ENCODE results near the gene PIEZO2.
"Not testable (repeated sequence)": the region's sequence is repeated elsewhere in the genome, so short reads cannot be mapped to it uniquely, and the experiment has no call there.

The PIEZO2 gene

DNA sequence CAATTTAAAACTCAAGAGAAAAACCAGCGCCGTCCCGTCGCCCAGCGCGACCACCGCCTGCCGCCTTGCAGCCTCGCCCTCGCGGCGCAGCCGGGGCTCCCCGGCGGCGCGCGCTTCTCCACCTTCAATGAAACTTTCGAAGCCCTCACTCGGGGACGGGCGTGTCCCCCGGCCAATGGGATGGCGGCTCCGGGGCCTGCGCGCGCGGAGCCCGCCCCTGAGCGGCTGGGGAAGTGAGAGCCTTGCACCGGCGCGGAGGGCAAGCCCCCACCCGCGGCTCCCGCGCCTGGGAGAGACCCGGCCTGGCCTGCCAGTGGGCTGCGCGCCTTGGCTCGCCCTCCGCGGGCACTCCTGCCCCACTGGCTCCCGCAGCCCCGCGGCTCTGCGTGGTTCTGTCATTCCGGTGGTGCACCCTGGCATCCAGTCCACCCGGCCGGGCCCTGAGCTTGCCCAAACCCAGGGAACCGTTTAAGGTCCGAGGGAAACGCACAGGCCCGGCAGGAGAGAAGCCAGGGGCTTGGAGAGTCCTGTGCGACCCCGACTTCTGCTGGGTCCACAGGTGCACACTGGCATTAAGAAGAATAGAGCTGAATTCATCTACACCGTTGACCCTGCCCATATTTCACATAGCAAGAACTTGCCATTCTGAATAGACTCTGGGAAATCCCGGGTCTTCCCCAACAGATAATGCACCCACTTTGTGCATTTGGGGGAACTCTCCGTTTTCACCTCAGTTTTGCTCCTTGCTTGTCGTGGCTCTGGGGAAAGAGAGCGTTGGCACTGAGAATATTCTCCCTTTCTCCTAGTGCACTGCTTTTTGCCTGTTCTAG, at the start of gene PIEZO2:
Gene PIEZO2 (minus strand): TSS at position 129 of the 830 bp plus-strand sequence. CDS start 981 bp downstream, outside the sequence.
- peak within 1 kb of the TSS; percentile 40; the same call in 1 of the 2 replicates for H3K4me3 ChIP-seq (ENCODE audit: low read length)
- TF ChIP-seq ZNF274 (IDR thresholded peaks at IDR 0.05; ENCODE audit: low read depth, low read length) = no peak

DNA sequence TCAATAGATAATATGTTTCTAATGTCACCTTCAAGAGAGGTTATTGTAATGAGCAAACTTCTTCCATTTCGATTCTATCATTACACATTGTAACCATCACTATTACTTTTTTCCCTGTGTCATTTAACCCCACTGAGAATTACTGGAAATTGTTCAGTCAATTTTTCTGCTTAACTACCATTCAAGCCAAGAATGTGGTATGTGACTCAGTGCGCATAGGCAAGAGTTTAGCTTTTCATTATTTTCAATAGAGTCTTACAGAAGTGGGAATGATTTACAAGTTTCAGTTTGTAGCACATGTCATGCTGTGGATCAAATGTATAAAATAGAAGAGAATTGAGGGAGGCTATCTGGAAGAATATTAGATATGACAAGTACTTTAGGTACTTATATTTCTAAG, 34.3 kb upstream of the PIEZO2 start:
- TF ChIP-seq ZNF274 (IDR thresholded peaks at IDR 0.05; ENCODE audit: low read depth, low read length) = no peak
- H3K4me3 ChIP-seq (ENCODE audit: low read length) = no peak overlapping the region

DNA sequence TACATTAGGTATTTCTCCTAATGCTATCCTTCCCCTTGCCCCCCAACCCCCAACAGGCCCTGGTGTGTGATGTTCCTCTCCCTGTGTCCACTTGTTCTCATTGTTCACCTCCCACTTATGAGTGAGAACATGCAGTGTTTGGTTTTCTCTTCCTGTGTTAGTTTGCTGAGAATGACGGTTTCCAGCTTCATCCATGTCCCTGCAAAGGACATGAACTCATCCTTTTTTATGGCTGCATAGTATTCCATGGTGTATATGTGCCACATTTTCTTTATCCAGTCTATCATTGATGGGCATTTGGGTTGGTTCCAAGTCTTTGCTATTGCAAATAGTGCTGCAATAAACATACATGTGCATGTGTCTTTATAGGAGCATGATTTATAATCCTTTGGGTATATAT, 32.3 kb upstream of the PIEZO2 start:
- H3K4me3 ChIP-seq (ENCODE audit: low read length) = not testable (repeated sequence)

DNA sequence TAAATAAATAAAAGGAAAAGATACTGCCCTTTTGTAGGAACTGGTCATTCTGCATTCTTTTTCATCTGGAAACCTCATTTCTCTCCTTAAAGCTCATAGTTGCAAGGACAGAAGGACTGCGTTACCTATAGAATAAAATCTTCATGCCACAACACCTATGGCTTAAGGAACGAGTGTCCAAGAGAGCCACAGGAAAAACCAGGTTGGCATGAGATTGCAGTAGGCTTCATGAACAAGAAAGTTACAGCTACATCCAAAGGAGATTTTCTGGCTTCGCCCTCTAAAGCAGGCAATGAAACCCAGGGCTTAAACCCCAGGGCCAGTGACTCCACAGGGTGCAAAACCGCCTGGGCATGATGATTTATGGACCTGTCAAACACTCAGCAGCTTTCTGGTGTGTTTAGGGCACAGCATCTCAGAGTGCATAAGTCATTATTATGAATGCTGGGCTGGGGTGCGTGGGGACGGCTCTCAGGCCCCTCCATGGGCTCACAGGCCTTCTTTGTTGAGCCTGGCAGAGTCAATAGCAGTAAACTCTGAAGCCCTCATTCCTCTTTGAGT, 30.7 kb upstream of the PIEZO2 start:
- no peak for TF ChIP-seq ZNF274 (IDR thresholded peaks at IDR 0.05; ENCODE audit: low read depth, low read length)

DNA sequence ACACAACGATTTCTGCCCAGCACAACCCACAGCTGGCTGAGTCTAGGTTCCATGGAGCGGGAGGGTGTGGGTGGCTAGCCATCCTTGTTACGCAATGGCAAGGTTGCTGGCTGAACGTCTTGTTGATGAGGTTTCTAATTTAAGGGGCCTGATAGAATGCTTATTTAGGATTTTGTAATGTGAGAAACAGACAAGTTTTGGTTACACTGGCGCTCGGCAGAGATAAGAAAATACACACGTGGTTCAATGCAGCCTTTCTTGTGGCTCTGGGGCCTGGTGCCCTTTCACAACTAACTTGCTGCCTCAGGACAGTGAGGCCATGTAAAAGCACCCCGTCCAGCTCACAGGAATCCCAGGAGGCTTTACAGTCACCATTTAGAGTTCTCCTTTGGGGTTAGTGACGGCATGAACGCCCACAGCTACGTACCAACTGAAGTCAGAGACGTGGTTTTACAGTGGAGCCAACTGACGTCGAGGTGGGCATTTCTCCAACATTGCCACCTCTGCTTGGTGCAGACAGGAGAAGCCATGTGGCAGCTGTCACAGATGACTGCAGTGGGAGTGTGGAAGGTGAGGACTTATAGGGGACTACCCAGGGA, 29.7 kb upstream of the PIEZO2 start:
- no peak for TF ChIP-seq ZNF274 (IDR thresholded peaks at IDR 0.05; ENCODE audit: low read depth, low read length)
- H3K4me3 ChIP-seq (ENCODE audit: low read length) = no peak overlapping the region

More for the DNA sequence above, 30.7 kb upstream of the PIEZO2 start:
- no peak overlapping the region for H3K4me3 ChIP-seq (ENCODE audit: low read length)

DNA sequence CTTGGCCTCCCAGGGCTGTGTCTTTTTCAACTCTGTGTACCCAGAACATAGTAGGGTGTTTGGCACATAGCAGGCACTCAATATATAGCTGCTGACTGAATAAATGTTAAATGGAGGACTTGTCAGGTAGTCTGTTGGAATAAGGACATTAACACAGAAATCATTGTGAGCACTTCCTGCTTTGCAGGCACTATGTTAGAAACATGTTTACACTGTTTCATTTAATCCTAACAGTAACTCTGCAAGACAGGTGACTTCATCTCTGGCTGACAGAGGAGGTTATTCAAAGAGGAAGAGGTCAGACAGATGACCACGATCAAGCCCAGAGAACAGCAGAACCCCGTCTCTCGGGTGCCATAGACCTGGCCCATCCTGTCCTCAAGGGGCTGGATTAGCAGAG, 28.0 kb upstream of the PIEZO2 start:
- no peak overlapping the region for H3K4me3 ChIP-seq (ENCODE audit: low read length)
- TF ChIP-seq ZNF274 (IDR thresholded peaks at IDR 0.05; ENCODE audit: low read depth, low read length) = no peak

DNA sequence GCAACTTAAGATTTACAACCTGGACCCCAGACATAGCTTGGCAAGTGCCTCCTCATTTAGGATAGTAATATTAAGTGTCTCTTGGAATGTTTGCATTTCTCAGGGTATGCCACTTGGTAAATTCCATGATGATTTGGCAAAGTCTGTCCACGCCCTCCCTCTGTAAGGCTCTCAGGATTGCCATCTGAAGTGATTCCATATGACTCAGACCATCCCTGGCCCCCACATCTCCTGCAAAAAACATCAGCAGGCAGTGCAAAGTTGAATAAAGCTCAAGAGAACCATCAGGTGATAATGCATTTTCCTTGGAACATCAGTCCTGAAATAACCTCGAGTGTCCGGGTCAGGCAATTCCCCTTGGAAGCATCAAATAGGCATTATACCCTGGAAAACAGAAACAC, 27.1 kb upstream of the PIEZO2 start:
- TF ChIP-seq ZNF274 (IDR thresholded peaks at IDR 0.05; ENCODE audit: low read depth, low read length) = no peak
- no peak overlapping the region for H3K4me3 ChIP-seq (ENCODE audit: low read length)

DNA sequence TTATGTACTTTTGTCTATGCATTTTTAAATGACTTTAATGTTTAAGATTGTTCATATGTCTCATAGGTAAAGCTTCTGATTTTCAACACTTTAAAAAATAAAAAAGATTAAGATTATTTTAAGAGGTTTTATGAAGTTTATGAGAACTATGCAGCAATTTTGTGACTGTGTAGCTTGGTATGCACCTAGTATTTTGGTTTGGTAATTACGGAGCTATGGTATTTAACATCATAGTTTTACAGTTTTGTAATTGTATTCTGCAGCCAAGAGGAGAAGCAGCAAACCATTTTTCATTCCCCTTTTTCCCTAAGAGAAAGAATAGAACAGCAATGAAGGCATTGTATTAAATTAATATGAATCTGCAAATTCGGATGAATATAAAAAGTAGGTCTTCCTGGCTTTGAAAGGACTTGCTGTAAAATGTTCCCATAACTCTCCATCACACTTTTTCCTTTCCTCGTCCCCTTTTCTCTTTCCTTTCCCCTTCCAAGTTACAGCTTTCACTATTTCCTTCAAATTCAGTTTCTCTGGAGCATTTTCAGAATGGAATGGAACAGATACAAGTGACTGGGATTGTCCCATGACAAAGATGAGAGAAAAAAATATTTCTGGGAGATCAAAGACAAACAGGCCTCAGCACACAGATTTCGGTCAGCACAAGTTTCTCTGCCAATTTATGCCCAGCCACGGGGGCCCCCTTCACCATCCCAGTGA, 26.1 kb upstream of the PIEZO2 start:
- no peak overlapping the region for H3K4me3 ChIP-seq (ENCODE audit: low read length)
- TF ChIP-seq ZNF274 (IDR thresholded peaks at IDR 0.05; ENCODE audit: low read depth, low read length) = no peak

DNA sequence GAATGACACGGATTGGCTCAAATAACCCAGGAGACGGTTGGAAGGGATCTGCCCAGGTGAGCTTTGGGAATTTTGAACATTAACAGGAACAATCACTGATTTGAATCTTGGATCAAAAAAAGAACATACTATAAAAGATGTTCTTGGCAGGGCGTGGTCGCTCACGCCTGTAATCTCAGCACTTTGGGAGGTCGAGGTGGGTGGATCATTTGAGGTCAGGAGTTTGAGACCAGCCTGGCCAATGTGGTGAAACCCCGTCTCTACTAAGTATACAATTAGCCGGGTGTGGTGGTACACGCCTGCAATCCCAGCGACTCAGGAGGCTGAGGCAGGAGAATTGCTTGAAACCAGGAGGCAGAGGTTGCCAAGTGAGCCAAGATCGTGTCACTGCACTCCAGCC, 24.8 kb upstream of the PIEZO2 start:
- H3K4me3 ChIP-seq (ENCODE audit: low read length) = not testable (repeated sequence)

DNA sequence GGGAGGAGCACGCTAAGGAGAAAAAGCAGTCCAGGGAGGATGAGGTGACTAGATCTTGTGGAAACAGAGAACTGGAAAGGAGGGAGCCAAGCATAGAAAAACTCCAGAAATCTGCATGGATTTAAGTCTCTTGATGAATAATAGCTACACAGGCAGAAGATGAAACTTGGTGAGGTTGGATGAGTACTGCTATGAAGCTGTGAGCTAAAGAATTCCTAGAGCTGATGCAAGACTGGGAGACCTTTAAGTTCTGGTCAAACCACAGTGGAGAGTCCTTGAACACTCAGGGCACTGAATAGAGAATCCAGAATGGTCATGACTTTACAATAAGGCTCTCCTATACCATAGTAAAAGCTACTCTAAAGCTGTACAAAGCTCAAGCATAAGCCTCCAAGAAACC, 18.4 kb upstream of the PIEZO2 start:
- no peak for TF ChIP-seq ZNF274 (IDR thresholded peaks at IDR 0.05; ENCODE audit: low read depth, low read length)
- no peak overlapping the region for H3K4me3 ChIP-seq (ENCODE audit: low read length)

DNA sequence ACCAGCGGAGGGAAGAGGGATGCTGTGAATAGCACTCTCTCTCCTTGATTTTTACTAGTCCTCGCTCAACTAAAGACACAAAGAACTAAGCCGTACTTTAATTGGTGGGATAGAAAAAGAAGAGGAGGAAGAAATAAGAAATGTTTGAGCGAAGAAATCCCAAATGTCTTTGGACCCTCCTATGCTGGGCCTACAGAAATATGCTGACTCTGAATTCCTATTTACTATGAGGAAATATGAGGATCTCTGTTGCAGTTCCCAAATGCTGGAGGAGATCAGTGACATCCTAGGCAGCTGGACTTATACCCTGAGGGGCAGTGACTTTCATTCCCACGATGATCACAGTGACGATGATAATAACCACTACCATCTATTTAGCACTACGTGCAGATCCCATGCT, 16.6 kb upstream of the PIEZO2 start:
- H3K4me3 ChIP-seq (ENCODE audit: low read length) = no peak overlapping the region
- no peak for TF ChIP-seq ZNF274 (IDR thresholded peaks at IDR 0.05; ENCODE audit: low read depth, low read length)

DNA sequence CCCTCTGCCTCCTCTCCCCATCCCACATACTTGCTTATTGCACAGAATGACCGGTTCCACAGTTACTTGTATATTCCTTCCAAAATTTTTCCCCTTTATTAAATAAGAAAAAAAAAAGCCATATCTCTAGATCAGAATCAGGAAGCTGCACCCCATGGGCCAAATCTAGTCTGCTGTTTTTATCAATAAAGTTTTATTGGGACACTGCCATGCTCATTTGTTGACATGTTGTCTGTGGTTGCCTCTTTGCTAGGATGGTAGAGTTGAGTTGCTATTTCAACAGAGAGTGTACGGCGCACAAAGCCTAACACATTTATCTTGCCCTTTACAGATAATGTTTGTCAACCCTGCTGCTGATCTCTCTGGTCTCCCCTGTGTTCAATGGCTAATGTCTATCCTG, 15.8 kb upstream of the PIEZO2 start:
- TF ChIP-seq ZNF274 (IDR thresholded peaks at IDR 0.05; ENCODE audit: low read depth, low read length) = no peak

DNA sequence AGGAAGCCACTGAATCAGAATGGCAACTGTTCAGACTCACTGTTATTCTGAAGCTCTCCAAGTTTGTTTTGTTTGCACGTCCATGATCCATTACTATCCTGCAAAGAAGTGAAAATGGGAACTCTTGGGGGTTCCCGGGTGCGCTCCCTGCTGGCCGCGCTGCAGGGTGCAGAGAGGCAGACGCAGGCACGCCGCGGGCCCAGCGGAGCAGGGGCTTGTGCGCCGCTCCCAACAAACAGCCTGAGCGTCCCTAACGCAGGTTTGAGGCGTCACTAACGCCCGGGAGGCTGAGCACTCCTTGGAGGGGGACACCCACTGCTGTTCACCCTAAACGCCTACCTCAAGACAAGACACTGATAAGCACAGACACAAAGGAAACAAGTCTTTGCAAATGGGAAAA, 14.3 kb upstream of the PIEZO2 start:
- no peak for TF ChIP-seq ZNF274 (IDR thresholded peaks at IDR 0.05; ENCODE audit: low read depth, low read length)

More for the DNA sequence above, 15.8 kb upstream of the PIEZO2 start:
- no peak overlapping the region for H3K4me3 ChIP-seq (ENCODE audit: low read length)

DNA sequence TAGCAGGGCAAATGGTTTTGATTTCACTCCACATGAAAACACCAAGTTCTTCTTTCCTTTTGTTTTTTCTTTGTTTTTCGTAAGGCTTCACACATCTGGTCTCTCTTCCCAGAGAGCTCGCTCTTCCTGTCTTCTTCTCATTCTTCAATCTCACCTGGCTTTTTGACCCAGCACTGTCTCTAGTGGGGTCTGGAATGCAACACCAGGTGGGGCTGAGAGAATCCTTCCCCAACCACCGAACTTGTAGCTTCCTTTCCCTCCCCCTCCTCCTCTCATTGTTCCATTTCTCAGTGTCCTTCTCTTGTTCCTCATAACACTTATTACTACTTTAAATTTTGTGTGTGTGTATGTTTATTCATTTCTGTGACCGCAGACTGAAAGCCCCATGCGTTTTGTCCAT, 13.5 kb upstream of the PIEZO2 start:
- no peak overlapping the region for H3K4me3 ChIP-seq (ENCODE audit: low read length)
- no peak for TF ChIP-seq ZNF274 (IDR thresholded peaks at IDR 0.05; ENCODE audit: low read depth, low read length)

More for the DNA sequence above, 14.3 kb upstream of the PIEZO2 start:
- no peak overlapping the region for H3K4me3 ChIP-seq (ENCODE audit: low read length)

DNA sequence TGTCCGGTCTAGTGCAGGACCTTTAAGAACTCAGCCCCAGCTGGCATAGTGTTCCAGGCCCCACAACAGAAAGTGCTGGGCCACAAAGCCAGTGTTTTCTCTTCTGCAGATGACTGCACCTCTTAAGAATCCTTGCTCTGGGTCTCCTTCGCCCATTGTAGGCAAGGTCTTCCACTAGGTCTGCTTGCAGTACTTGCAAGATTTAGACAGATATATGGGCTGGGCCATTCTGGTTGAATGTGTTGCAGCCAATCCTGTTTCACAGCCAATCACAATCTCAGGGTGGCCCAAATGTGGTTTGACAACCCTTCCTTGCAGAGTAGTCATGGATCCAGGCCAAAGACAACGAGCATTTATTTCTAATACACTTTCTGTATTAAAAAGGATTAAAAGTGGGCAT, 13.1 kb upstream of the PIEZO2 start:
- no peak overlapping the region for H3K4me3 ChIP-seq (ENCODE audit: low read length)
- no peak for TF ChIP-seq ZNF274 (IDR thresholded peaks at IDR 0.05; ENCODE audit: low read depth, low read length)

Measured in GM08714 (cell line).